ENCODE measurements around the gene CHRNB2. TPM values are rescaled to one million over a fixed set of nuclear protein-coding genes. Genes with fewer than 3 reads are reported as not detected.

Gene CHRNB2
- total RNA-seq, 1 experiment from 2014 or later = 0.21 TPM

DNA sequence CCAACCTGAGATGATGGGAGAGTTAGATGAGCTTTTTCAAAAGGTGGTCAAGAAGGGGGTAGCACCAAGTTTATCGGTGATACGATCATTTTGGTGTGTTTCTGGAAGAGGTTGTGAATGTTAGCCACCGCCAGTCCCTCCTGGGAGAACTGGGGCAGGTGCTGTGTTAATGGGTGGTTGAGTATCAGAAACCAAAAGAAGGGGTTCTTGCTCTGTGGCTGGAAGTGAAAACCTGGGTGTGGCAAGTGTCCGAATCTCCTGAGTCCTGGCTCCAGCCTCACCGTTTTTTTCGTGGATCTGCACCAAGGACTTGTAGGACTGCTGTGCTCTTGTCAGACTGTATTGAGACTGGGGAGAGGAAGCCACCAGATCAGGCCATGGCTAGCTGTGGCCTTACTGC, 16.9 kb upstream of the CHRNB2 start:
- H3K4me3 ChIP-seq (ENCODE audit: low read depth in 2 of 2, low read length in 2 of 2) = no peak overlapping the region
- H3K9me3 ChIP-seq (ENCODE audit: control insufficient read depth, insufficient read depth, low read depth, low read length) = no peaks in the 10 kb centered on the region
- in situ Hi-C loops (cut with HindIII; ENCODE audit: low pct_unique_long_range_greater_than_20kb, low sequenced_read_pairs) (no loop called here), intact Hi-C loops (cut with micrococcal nuclease; ENCODE audit: unreplicated experiment) (no loop called here)
- ATAC-seq = no peak
- no peak overlapping the region for H3K27ac ChIP-seq (ENCODE audit: low read length)
- DNase-seq (ENCODE audit: low read depth, low spot score) = no peak
- no peaks in the 10 kb centered on the region for H3K27me3 ChIP-seq (ENCODE audit: control insufficient read depth, insufficient read depth, low read length)
- no TSS peak for BruUV-seq (replicated peaks)
- POLR2A ChIA-PET = no interaction called here
- H3K36me3 ChIP-seq (ENCODE audit: control insufficient read depth, insufficient read depth, low read length) = peaks cover 33% of the 10 kb centered on the region
- H3K4me1 ChIP-seq (ENCODE audit: control insufficient read depth, insufficient read depth, low read length) = peaks cover 17% of the 10 kb centered on the region
- TF ChIP-seq CTCF (IDR thresholded peaks at IDR 0.05) (no peak), TCF7L2 (IDR thresholded peaks at IDR 0.05; ENCODE audit: low read depth, low read length) (no peak), POLR2AphosphoS5 (IDR thresholded peaks at IDR 0.05; ENCODE audit: low read depth, low read length) (no peak), REST (IDR thresholded peaks at IDR 0.05; ENCODE audit: insufficient read depth in 1 of 2, low read depth in 2 of 2, low read length in 1 of 2) (no peak), SIN3A (IDR thresholded peaks at IDR 0.05; ENCODE audit: borderline replicate concordance, insufficient read depth, low read depth, low read length) (no peak)
- CTCF ChIA-PET = no interaction called here

DNA sequence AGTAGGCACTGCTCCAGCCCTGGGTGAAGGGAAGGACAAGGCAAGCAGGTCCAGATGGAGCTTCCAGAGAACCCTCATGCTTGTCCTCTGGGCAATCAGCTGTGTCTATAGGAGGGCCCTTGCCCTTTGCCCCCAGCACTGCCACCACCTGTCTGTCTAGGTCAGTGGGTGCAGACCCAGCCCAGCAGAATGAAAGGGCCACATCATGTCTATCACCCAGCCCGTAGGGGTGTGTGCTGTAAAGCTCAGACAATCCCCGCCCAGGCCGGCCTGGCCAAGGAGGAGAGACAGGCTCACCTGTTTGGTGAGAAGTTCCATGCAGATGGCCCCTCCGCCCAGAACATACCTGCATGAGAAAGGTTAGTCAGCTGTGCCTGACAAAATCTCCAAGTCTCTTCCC, 16.1 kb upstream of the CHRNB2 start:
- ChIA-PET CTCF (no interaction called here), POLR2A (no interaction called here)
- in situ Hi-C loops (cut with HindIII; ENCODE audit: low pct_unique_long_range_greater_than_20kb, low sequenced_read_pairs) (no loop called here), intact Hi-C loops (cut with micrococcal nuclease; ENCODE audit: unreplicated experiment) (no loop called here)
- no peaks in the 10 kb centered on the region for H3K9me3 ChIP-seq (ENCODE audit: control insufficient read depth, insufficient read depth, low read depth, low read length)
- TF ChIP-seq POLR2AphosphoS5 (IDR thresholded peaks at IDR 0.05; ENCODE audit: low read depth, low read length) (no peak), CTCF (IDR thresholded peaks at IDR 0.05) (no peak), TCF7L2 (IDR thresholded peaks at IDR 0.05; ENCODE audit: low read depth, low read length) (no peak), REST (IDR thresholded peaks at IDR 0.05; ENCODE audit: insufficient read depth in 1 of 2, low read depth in 2 of 2, low read length in 1 of 2) (no peak)
- peaks cover 35% of the 10 kb centered on the region for H3K36me3 ChIP-seq (ENCODE audit: control insufficient read depth, insufficient read depth, low read length)
- no TSS peak for BruUV-seq (replicated peaks)
- no peak overlapping the region for H3K27ac ChIP-seq (ENCODE audit: low read length)
- no peak for ATAC-seq
- no peaks in the 10 kb centered on the region for H3K27me3 ChIP-seq (ENCODE audit: control insufficient read depth, insufficient read depth, low read length)
- DNase-seq (ENCODE audit: low read depth, low spot score) = no peak
- H3K4me3 ChIP-seq (ENCODE audit: low read depth in 2 of 2, low read length in 2 of 2) = no peak overlapping the region
- H3K4me1 ChIP-seq (ENCODE audit: control insufficient read depth, insufficient read depth, low read length) = peaks cover 22% of the 10 kb centered on the region

All from Panc1 (cell line).